T-helper 22 cell (primary cell): ENCODE data around the gene CCDC169.
A peak's percentile ranks its signal among the peaks of the same experiment; 100 is the strongest.
"Not testable (repeated sequence)": the region's sequence is repeated elsewhere in the genome, so short reads cannot be mapped to it uniquely, and the experiment has no call there.

Experiments used
- DNase-seq: peaks from one replicate; pipeline ENCODE4 v3.0.0-alpha.2; 2020; ENCODE audit warnings: low read depth

The CCDC169 gene

DNA sequence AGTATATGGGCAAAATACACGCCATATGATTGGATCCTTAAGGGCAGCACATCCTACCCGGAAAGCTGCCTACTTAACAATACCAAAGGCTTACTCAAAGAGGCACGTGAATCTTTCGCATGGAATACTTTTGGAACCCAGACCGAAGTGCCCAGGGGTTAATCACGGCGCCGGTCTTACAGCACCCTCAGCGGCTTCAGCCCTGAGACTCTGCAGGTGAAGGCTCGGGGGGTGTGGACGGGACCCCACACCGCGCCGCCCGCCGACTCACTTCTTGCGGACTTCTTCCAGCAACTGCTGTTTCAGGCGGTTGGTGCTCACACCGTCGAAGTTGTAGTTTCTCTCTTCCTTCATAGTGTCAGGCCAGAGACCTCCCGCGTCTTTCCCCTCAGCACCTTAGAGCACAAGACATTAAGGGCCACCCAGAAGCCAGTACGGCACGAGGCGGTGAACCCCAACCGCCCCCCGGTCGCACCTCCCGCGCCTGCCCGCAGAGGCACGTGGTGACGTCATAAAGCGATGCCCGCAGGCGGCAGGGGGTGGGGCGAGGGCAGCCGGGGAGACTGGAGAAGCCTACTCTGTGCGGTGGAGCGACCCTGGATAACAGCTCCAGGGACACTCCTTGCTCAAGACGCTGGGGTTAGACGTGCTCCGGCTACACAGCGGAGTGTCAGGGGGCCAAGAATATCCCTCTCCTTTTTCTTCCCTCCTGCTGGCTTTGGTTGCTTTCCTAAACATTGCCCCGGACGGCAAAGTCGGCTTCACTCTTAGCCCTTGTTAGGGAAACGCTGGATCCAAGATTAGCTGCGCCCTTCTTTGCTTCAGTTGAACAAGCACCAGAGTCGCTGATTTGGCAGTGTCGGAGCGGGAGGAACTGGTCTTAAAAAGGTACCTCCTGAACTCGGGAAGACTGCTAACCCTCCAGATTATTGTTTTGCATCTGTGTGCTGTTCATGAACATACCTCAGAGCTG, at the start of gene CCDC169:
CCDC169 (minus strand) TSS at position 449 of the 973 bp plus-strand sequence; CDS start at position 354, 95 bp downstream.
- peak; percentile 24 for DNase-seq

DNA sequence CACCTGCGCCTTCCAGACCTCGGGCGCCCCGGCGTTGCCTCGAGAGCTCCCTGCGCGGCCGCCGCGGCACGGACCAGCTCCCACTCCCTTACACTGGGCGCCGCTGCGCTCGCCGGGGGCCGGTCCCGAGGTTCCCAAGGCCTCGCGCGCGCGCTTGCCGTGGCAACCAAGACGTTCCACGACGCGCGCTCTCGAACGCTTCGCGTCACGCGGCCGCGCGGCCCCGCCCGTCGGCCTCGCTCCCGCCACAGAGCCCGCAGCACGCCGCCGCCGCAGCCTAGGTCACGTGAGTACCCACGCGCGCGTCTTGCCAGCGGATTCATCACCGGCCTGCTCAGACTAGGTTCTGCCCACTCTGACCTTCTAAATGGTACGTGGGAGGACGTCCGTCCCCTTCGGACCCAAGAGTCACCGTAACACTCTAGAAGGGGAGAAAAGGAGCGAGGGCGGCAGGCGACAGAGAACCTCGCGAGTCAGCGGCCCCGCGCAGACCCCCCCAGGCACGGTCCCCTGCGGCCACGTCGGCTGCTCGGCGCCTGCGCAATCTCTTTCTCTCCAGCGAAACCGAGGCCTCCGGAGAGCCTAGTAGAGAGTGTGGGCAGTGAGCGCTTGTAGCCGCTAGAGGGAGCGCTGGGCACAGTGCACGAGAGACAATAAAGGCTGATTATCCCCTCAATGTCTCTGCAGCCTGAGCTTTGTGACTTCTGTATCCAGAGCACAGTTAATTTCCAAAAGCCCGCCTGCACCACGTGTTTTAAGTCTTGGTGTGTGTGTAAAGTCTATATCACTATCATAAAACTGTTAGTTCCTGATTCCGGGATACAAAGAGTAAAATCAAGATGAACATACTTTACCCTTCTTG, 48.8 kb upstream of the CCDC169 start, which contains the start of gene SPART:
SPART (minus strand) TSS at position 173 of the 862 bp plus-strand sequence. CDS start 10,564 bp downstream, outside the sequence.
- DNase-seq = peak; percentile 63

DNA sequence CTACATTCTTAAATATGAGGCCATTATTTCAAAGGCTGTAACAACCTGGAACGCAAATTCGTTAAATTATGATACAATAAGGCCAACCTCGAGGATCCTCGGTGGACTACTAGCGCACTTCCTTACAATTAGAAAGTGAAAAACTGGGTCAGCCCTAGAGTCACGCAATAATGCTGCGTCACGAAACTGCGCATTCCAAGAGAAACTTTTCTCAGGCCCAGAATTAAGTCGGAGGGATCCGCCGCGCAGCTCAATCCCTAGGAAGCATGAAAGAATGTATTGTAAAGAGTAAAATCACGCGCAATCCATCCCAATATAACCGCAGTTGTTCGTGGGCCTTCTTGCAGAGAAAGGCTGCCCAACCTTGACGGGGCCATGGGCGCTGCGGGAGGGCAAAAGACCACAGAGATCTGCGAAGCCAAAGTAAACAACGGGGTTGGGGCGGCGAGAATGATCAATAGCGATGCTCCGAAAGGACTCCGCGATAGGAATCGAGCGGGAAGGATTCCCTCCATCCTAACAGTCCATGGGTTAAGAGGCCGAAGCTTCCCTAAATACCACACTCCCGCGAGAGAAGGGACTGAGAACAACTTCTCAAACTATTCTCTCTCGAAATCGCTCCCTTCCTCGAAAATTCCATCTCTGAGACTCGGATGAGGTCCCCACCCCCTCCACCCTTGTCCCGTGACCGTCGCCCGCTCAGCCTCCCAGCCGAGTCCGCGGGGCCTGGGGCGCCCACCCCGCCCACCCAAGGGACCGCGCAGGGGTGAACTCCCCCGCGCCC, 48.0 kb upstream of the CCDC169 start:
- peak; percentile 14 for DNase-seq

DNA sequence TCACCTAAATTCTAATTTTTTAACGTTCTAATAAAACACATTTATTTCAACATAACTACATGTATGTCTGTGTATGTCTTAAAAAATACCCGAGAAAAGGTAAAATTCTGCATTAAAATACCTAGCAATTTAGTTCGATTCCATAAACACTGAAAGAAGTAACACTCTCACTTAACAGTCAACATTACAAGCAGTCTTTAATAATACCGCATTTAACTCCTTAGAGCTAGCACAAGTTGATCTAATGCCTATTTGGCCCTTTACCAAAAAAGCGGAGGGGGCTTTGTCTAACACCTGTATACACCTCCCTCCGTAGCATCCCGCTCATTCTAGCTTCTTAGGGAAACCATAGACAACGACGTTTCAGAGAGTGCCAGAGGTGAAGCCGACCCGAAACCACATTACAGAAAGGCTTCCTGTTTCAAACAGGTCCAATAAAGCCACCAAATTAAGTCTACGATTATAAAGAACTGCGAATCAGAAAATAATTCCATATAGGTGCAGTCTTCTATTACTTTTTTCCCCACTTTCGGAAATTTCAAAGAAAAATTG, 47.3 kb upstream of the CCDC169 start:
- no peak for DNase-seq

DNA sequence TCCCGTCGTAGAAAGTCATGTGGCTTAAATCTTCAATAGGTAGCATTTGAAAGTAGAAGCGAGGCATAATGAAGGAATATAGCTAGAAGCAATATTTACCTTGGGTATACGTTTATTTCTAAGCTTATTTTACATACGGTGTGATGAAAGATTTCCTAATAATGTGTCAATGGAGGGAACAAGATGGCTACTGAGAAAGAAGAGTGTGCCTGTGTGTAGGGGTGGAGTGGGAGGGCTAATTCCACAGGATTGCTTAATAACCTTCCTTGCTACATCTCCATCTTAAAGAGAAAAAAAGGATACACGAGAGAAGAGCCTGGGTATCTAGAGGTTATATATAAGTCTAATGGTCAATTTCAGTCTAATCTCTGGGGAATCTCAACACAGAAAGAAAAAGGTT, 46.6 kb upstream of the CCDC169 start:
- no peak for DNase-seq

DNA sequence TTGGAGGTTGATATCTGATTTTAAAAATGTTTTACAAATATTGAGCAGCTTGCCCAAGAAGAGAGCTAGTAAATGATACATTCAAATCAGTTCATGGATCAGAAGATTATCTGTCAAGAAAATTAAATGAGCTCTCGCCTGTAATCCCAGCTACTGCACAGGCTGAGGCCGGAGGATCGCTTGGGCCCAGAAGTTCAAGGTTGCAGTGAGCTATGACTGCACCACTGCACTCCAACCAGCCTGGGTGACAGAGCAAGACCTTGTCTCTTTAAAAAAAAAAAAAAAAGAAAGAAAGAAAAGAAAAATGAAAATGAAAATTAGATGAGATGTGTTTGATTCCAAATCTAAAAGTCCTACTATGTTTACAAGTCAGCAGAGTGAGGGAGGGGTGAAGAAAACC, 46.2 kb upstream of the CCDC169 start:
- DNase-seq = no peak

DNA sequence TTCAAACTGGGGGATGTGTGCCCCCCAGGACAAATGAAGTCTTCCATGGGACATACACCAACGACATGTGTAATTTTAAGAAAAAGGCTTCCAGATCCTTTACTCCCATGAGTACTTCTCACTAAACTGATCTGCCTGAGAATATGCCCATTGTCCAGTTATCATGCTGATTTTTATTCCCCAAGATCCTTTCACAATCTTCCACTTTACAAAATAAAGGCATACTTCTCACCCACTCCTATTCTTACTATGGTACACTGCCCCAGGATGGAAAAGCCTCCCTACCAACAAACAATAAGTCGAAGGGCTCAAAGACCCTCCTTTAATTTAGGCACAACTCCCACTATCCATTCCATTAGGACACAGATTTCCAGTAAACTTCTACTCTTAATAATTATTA, 45.1 kb upstream of the CCDC169 start:
- DNase-seq = no peak

DNA sequence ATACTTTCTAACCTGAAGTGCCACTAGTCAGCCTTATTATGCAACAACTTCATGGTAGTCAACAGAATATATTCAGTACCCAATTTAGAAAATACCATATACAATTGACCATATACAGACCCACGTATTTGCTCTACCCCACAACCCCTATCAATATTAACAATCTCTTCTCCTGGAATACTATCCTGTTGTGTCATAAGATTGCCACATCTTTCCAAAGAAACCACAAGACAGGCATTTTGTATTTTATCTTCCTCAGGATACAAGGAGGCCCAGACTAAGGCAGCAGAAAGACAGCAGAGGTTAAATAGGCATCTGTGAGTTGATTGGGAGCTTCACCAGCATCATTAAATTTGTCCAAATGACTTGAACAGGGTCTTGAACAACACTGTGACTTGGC, 44.1 kb upstream of the CCDC169 start:
- no peak for DNase-seq

DNA sequence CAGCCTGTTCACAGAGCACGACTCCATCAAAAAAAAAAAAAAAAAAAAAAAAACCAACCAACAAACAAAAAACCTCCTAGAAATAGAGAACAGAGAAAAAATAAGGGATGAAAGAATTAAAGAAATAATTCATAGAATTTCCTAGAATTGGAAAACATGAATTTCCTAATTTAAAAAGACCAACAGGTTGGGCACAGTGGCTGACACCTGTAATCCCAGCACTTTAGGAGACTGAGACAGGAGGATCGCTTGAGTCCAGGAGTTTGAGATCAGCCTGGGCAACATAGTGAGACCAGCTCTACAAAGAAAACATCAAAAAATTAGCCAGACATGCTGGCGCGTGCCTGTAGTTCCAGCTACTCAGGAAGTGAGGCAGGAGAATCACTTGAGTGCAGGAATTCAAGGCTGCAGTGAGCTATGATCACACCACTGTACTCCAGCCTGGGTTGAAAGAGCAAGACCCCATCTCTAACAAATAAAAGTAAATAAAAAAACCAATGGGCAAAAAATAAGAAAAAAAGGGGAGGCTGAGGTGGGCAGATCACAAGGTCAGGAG, 42.1 kb upstream of the CCDC169 start:
- no peak for DNase-seq

DNA sequence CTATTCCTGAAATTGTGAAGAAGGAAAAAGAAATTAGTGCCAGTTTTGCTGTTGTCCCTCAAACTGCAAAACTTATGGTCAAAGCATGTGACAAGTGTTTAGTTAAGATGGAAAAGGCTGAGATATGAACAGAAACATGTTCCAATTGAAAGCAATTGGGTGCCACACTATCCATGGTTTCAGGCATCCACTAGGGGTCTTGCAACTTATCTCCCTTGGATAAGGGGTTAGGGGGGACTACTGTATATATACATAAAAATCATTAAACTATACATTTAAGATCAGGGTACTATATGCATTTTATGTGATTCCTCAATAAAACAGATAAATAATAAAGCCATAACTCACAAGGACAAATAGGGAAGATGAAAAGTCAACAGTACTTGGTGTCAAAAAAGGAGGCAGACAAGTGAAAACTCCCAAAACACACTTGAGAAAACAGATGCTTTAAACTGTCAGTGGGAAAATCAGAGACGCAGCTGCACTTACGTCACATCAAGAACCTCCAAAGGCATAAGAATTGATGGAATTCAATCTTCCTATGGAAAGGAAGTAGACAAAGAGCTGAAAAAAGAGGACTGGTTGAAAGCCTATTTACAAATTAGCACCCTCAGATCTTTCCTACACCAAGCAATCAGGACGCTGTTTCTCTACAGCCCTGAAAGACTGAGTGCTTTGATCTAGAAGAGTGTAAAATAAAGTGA, 40.5 kb upstream of the CCDC169 start:
- DNase-seq = no peak

DNA sequence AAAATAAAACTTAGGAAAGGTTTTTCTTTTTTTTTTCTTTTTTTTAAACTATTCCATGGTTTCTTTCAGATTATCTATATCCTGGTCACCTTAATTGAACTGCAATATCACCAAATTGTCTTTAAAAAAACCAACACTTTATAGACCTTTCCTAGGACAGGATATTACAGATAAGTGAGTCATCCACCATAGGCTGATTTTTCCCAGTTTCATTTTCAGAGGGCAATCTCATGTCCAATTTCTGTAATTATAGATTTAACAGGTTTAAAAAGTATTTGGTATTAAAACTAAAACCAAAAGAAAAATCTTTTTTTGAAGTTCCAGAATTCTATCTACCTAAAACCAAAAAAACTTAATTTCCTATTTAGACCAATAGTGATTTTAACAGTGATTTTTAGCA, 35.4 kb upstream of the CCDC169 start:
- no peak for DNase-seq

DNA sequence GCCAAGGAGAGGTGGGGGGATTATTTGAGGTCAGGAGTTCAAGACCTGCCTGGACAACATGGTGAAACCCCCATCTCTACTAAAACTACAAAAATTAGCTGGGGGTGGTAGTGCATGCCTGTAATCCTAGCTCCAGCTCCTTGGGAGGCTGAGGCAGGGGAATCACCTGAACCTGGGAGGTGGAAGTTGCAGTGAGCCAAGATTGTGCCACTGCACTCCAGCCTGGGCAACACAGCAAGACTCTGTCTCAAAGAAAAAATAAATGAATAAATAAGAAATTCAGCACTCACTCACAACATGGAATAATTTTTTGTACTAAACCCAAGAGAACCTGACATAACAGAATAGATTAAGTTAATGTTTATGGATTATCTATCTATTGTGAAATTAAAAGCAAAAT, 34.6 kb upstream of the CCDC169 start:
- not testable (repeated sequence) for DNase-seq

DNA sequence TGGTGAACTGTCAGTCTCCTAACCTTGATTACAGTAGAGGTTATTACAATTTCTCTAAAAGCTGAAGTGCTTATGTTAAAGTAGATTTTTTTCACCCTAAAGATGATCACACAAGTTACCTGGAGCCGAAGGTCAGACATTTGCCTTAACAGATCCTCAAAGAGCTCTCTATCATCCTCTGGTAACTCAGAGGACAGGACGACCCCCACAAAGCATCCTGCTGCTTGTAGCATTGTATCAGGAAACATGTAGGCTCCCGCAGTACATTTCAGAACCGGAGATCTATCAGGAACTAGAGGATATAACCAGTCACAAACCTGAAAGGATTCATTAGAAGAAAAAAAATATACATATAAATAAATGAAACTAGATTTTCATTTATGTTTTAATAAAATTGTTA, 33.7 kb upstream of the CCDC169 start:
- DNase-seq = no peak

DNA sequence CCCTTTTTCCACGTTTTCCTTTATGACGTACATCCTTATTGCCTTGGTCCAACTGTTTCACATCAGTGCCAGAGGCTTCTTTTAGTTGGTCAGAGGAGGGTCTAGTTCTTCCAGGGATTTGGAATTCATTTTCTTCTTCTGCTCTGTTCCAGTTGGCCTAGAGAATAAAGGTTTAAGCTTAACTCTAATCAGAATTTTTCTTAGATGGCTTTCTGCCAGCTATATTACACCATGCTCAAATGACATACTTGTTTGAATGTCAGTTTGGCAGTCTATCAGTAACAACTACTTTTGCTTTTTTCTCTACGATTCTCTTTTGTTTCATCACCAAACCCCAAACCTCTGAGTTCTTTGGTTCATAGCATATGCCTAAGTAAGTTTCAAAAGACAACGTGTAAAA, 31.7 kb upstream of the CCDC169 start:
- DNase-seq = no peak

DNA sequence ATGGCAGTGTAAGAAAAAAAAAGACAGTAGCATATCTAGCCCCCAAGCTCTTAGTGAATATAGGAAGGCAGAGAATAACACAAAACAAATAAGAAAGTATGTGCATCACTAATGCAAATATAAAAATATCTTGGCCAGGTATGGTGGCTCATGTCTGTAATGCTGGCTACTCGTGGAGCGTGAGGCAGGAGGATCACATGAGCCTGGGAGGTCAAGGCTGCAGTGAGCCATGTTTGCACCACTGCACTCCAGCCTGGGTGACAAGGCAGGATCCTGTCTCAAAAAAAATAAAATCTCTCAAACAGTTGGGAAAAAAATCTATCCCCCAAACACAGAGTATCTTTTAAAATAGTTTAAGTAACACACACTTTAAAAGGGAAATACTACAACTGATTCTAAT, 31.2 kb upstream of the CCDC169 start:
- no peak for DNase-seq

DNA sequence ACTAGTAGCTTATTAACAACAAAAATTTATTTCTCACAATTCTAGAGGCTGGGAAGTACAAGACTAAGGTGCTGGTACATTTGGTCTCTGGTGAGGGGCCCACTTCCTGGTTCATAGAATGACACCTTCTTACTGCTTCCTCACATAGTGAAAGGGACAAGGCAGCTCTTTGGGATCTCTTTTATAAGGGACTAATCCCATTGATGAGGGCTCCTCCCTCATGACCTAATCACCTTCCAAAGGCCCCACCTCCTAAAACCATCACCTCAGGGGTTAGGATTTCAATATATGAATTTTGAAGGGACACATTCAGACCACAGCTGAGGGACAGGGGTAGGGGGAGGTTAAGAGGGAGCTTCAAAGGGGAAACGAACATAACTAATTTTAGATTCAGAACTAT, 28.3 kb upstream of the CCDC169 start:
- no peak for DNase-seq

DNA sequence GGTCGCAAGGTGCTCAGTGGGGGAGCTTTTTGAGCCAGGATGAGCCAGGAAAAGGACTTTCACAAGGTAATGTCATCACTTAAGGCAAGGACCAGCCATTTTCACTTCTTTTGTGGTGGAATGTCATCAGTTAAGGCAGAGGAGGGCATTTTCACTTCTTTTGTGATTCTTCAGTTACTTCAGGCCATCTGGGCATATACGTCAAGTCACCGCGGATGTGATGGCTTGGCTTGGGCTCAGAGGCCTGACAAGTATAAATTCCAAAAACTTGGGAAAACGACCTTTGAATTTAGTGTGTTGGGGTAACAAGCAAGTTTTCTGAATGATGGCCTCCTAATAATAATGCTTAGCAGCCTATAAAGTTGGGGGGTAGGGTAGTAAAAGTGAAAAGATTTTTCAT, 27.3 kb upstream of the CCDC169 start:
- not testable (repeated sequence) for DNase-seq

DNA sequence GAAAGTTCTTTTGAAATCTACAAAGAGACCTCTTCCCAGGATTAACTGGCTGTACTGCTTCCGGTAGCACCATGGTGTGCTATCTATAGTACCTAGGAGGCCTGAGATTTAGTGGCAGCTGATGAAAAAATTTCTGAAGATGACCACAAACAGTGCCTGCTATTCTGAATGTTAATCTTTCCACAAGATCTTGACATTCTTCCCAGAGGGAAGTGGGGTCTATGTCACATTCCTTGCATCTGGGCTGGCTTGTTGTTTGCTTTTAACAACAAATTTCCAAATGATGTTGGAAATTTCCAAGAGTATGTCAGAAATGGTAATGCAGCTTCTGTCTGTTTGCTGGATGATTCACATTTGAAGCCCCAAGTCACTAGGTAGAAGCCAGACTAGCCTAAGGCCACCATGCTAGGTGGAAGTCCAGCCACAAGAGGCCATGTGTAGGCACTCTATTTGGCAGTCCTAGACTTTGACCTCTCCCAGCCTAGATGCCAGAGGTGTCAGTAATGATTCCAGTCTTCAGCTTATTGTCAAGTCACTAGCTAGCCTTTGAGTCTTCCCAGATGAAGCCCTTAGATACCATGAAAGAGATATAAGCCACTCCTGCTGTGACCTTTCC, 26.4 kb upstream of the CCDC169 start:
- DNase-seq = no peak

DNA sequence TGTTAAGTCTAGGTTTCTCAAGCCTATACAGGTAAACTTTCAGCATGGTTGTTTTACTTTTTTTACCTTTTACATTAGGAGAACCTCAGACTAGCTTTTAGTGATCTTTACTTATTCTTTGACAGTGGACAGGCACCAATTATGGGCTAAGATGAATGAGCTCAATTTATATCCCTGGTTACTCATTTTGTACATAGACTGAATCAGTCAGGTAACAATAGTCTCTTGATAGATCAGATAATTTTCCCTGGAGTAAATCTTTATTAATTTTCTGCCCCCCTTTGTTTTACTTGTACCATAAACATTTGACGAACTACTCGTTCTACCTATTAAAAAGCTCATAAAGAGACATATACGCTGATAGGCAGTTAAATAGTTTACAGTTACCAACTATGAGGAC, 25.8 kb upstream of the CCDC169 start:
- no peak for DNase-seq

DNA sequence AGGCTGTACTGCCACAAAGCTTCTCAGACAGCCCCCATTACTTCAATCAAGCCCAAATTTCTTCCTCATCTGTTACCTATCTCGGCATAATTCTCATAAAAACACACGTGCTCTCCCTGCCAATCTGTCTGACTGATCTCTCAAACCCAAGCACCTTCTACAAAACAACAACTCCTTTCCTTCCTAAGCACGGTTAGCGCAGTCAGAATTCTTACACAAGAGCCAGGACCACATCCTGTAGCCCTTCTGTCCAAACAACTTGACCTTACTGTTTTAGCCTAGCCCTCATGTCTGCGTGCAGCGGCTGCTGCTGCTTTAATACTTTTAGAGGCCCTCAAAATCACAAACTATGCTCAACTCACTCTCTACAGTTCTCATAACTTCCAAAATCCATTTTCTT, 22.2 kb upstream of the CCDC169 start:
- not testable (repeated sequence) for DNase-seq
